H1 (cell line): Measurements from ENCODE around the gene VAX1. TPM values are rescaled to one million over a fixed set of nuclear protein-coding genes. Genes with fewer than 3 reads are reported as not detected.
"Not testable (repeated sequence)": the region's sequence is repeated elsewhere in the genome, so short reads cannot be mapped to it uniquely, and the experiment has no call there.

Source experiments
- CTCF ChIA-PET: fragments of 300-600 bp; sonication (Branson Sonifier 250); formaldehyde crosslinking; loops from one replicate; lab custom pipeline; 2021; ENCODE audit not compliant: partially characterized antibody; lab: Charles Lee
- POLR2A ChIA-PET: fragments of 300-600 bp; sonication (Branson Sonifier 250); formaldehyde crosslinking; loops from one replicate; lab custom pipeline; 2021; ENCODE audit warnings: inconsistent platforms; ENCODE audit not compliant: partially characterized antibody; lab: Charles Lee
- DNase-seq, 2 experiments: peaks; one replicate each; pipeline versions ENCODE4 v3.0.0 to v3.0.0-alpha.2; 2010 to 2022; ENCODE audit warnings: low spot score in 2 of 2, low read depth in 1 of 2, mixed read lengths in 1 of 2
- FAIRE-seq: peaks from 2 replicates; lab custom pipeline; 2011; peaks lifted over from hg19 to GRCh38; lab: Jason Lieb, UNC
- H2AFZ ChIP-seq: 2 replicates; pipeline ENCODE4 v1.8.1; 2012; ENCODE audit warnings: low read length, inconsistent platforms
- H2AK5ac ChIP-seq: 2 replicates; pipeline ENCODE4 v1.6.1; 2013; ENCODE audit warnings: low read depth, low read length
- H2BK120ac ChIP-seq: replicated peaks from 2 replicates; pipeline ENCODE3; 2013; ENCODE audit warnings: low read depth, low read length, inconsistent platforms
- H2BK12ac ChIP-seq: 2 replicates; pipeline ENCODE4 v1.6.1; 2013; ENCODE audit warnings: low read depth, low read length
- H2BK15ac ChIP-seq: 2 replicates; pipeline ENCODE4 v1.6.1; 2013; ENCODE audit warnings: low read length
- H2BK20ac ChIP-seq: 2 replicates; pipeline ENCODE4 v1.6.1; 2013; ENCODE audit warnings: low read length
- H2BK5ac ChIP-seq: 2 replicates; pipeline ENCODE4 v1.6.1; 2013; ENCODE audit warnings: low read depth, low read length
- H3K14ac ChIP-seq: 2 replicates; pipeline ENCODE4 v1.6.1; 2013; ENCODE audit warnings: inconsistent platforms; ENCODE audit not compliant: insufficient read length
- H3K18ac ChIP-seq: 2 replicates; pipeline ENCODE4 v1.6.1; 2013; ENCODE audit warnings: low read length; ENCODE audit errors: extremely low read depth
- H3K23ac ChIP-seq: 2 replicates; pipeline ENCODE4 v1.6.1; 2013; ENCODE audit warnings: inconsistent platforms; ENCODE audit not compliant: insufficient read length
- H3K23me2 ChIP-seq: 2 replicates; pipeline ENCODE4 v1.6.1; 2013; ENCODE audit warnings: low read depth, low read length
- H3K27ac ChIP-seq: 2 replicates; pipeline ENCODE4 v1.6.1; 2011; ENCODE audit warnings: low read depth, low read length, inconsistent platforms
- H3K27me3 ChIP-seq, 4 experiments: replicated peaks in 1 of 4; 1 replicate in 1 of 4; 2 replicates in 3 of 4; pipeline versions ENCODE4 v1.6.1 to v1.8.1; 2011 to 2013; ENCODE audit warnings: low read length in 3 of 4, mild to moderate bottlenecking in 3 of 4, inconsistent platforms in 2 of 4, mixed read lengths in 2 of 4, moderate library complexity in 1 of 4; ENCODE audit not compliant: control insufficient read depth in 3 of 4, insufficient read depth in 3 of 4; ENCODE audit errors: extremely low read depth in 1 of 4
- H3K36me3 ChIP-seq, 4 experiments: 2 replicates each; pipeline versions ENCODE4 v1.6.1 to v1.8.1; 2011 to 2013; ENCODE audit warnings: mild to moderate bottlenecking in 4 of 4, low read length in 3 of 4, moderate library complexity in 2 of 4, control low read depth in 1 of 4, inconsistent platforms in 1 of 4; ENCODE audit not compliant: insufficient read depth in 4 of 4, control insufficient read depth in 2 of 4
- H3K4ac ChIP-seq: replicated peaks from 2 replicates; pipeline ENCODE3; 2013; ENCODE audit warnings: low read length, low read depth, mixed read lengths, inconsistent platforms; ENCODE audit not compliant: insufficient read length
- H3K4me1 ChIP-seq, 4 experiments: replicated peaks in 1 of 4; 1 replicate in 1 of 4; 2 replicates in 3 of 4; pipeline versions ENCODE4 v1.6.1 to v1.8.1; 2011 to 2013; ENCODE audit warnings: low read length in 3 of 4, inconsistent platforms in 2 of 4, mixed read lengths in 1 of 4; ENCODE audit not compliant: insufficient read depth in 4 of 4, control insufficient read depth in 3 of 4
- H3K4me2 ChIP-seq, 2 experiments: 2 replicates each; pipeline versions ENCODE4 v1.6.1 to v1.8.1; 2011 to 2013; ENCODE audit warnings: low read depth in 2 of 2, low read length in 2 of 2, control low read depth in 1 of 2, inconsistent platforms in 1 of 2, mild to moderate bottlenecking in 1 of 2; ENCODE audit not compliant: insufficient read depth in 1 of 2
- H3K4me3 ChIP-seq, 4 experiments: fragments of 200-600, 300-600 bp in 1 of 4; sonication (generic), shearing (Covaris generic), sonication (Bioruptor Twin) in 1 of 4; 2 replicates each; pipeline versions ENCODE4 v1.5.1 to v1.8.1; 2011 to 2016; ENCODE audit warnings: low read length in 4 of 4, low read depth in 3 of 4, control low read depth in 2 of 4, inconsistent platforms in 2 of 4, mild to moderate bottlenecking in 2 of 4, mixed read lengths in 1 of 4, moderate library complexity in 1 of 4; ENCODE audit not compliant: insufficient read depth in 2 of 4; ENCODE audit errors: extremely low read depth in 1 of 4
- H3K56ac ChIP-seq: replicated peaks from 2 replicates; pipeline ENCODE3; 2013; ENCODE audit warnings: low read depth, mild to moderate bottlenecking, mixed read lengths, low read length, inconsistent platforms; ENCODE audit not compliant: insufficient read length
- H3K79me1 ChIP-seq: 2 replicates; pipeline ENCODE4 v1.6.1; 2013; ENCODE audit warnings: low read depth, low read length, control low read depth
- H3K79me2 ChIP-seq, 2 experiments: 2 replicates each; pipeline versions ENCODE4 v1.6.1 to v1.8.1; 2012 to 2013; ENCODE audit warnings: low read length in 2 of 2, mild to moderate bottlenecking in 2 of 2, inconsistent platforms in 1 of 2; ENCODE audit not compliant: insufficient read depth in 2 of 2, control insufficient read depth in 1 of 2
- H3K9ac ChIP-seq, 4 experiments: replicated peaks in 1 of 4; 1 replicate in 1 of 4; 2 replicates in 3 of 4; pipeline versions ENCODE4 v1.6.1 to v1.8.1; 2011 to 2013; ENCODE audit warnings: low read depth in 3 of 4, low read length in 3 of 4, control low read depth in 2 of 4, mild to moderate bottlenecking in 2 of 4, moderate library complexity in 2 of 4, inconsistent platforms in 1 of 4; ENCODE audit errors: extremely low read depth in 1 of 4
- H3K9me3 ChIP-seq, 2 experiments: 2 replicates each; pipeline versions ENCODE4 v1.6.1 to v1.8.1; 2012 to 2013; ENCODE audit warnings: mild to moderate bottlenecking in 2 of 2, moderate library complexity in 2 of 2, control low read depth in 1 of 2, inconsistent platforms in 1 of 2, low read depth in 1 of 2, low read length in 1 of 2, mixed read lengths in 1 of 2; ENCODE audit not compliant: insufficient read depth in 2 of 2
- H4K20me1 ChIP-seq, 2 experiments: replicated peaks in 1 of 2; 2 replicates each; pipeline versions ENCODE3 to v1.8.1; 2011 to 2013; ENCODE audit warnings: inconsistent platforms in 2 of 2, low read length in 2 of 2, mild to moderate bottlenecking in 1 of 2; ENCODE audit not compliant: insufficient read depth in 2 of 2, control insufficient read depth in 1 of 2
- H4K5ac ChIP-seq: 2 replicates; pipeline ENCODE4 v1.6.1; 2013; ENCODE audit warnings: low read length, low read depth, mixed read lengths, inconsistent platforms; ENCODE audit not compliant: insufficient read length
- H4K8ac ChIP-seq: 2 replicates; pipeline ENCODE4 v1.8.0; 2013; ENCODE audit warnings: mild to moderate bottlenecking, moderate library complexity, low read length, inconsistent platforms; ENCODE audit not compliant: insufficient read depth; ENCODE audit errors: extremely low read depth
- H4K91ac ChIP-seq: replicated peaks from 2 replicates; pipeline ENCODE3; 2013; ENCODE audit warnings: low read length, mixed read lengths, inconsistent platforms; ENCODE audit not compliant: insufficient read length
- RAD21 ChIP-seq, 2 experiments: IDR thresholded peaks in 1 of 2; conservative IDR thresholded peaks in 1 of 2; 2 replicates each; pipeline ENCODE4 v1.6.1; 2011; ENCODE audit warnings: low read depth in 2 of 2, low read length in 2 of 2, improper control_type of control experiment in 1 of 2, inconsistent platforms in 1 of 2, mild to moderate bottlenecking in 1 of 2, moderate library complexity in 1 of 2
- WGBS, 2 experiments: shearing (Covaris generic) in 1 of 2; methylation state at CpG; one replicate each; pipeline versions ENCODE4 v1.1.6 to v1.1.7; 2013 to 2015; ENCODE audit warnings: low lambda C conversion rate in 2 of 2, mixed read lengths in 2 of 2, inconsistent platforms in 1 of 2, low coverage in 1 of 2, missing lambda C conversion rate in 1 of 2; ENCODE audit not compliant: insufficient replicate concordance in 2 of 2, insufficient coverage in 1 of 2, insufficient read length in 1 of 2; ENCODE audit errors: extremely low coverage in 1 of 2, missing lambda C conversion rate in 1 of 2; 5-methylcytosine and 5-hydroxymethylcytosine counted together
- polyA plus RNA-seq, 7 experiments: library from polyadenylated mRNA; depleted of rRNA in 3 of 7; stranded (reverse) in 5 of 7; unstranded in 2 of 7; fragments of >200 nt in 5 of 7; fragments of 200-250 nt in 2 of 7; gene quantifications; 1 replicate in 5 of 7; 2 replicates in 1 of 7; 4 replicates in 1 of 7; pipeline versions ENCODE4 v1.2.1 to v1.2.3, GENCODE V29; 2011 to 2013; ENCODE audit warnings: missing spikeins in 2 of 7, mixed read lengths in 2 of 7
- total RNA-seq: library from RNA; stranded (reverse); fragmentation: NEBNext Ultra II Directional; extraction: Animal tissue kit (Norgen Biotek cat#: 25700); gene quantifications from 2 replicates; pipeline ENCODE4 v1.2.1, GENCODE V29; 2021
- TF ChIP-seq, protein P1 (sequence below), 3 experiments: IDR thresholded peaks; 1 replicate in 2 of 3; 2 replicates in 1 of 3; pipeline versions ENCODE4 v1.5.1 to v1.6.1; 2011; ENCODE audit warnings: low read length in 3 of 3, mild to moderate bottlenecking in 3 of 3, inconsistent platforms in 2 of 3, low read depth in 1 of 3, moderate library complexity in 1 of 3; ENCODE audit not compliant: insufficient read depth in 1 of 3; ENCODE audit errors: control extremely low read depth in 1 of 3

Gene VAX1
- total and polyA plus RNA-seq, 2 of the 8 experiments (the other 6 are each of a cell fraction or from before 2014, with no cell fraction given), result not detected

DNA sequence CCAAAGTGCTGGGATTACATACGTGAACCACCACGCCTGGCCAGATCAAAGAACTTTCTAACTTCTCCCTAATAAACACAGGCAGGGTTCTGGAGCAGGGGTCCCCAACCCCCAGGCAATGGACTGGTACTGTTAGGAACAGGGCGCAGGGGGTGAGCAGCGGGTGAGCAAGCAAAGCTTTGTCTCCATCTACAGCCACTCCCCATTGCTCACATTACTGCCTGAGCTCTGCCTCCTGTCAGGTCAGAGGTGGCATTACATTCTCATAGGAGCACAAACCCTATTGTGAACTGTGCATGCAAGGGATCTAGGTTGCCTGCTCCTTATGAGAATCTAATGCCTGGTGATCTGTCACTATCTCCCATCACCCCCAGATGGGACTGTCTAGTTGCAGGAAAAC, 47.7 kb upstream of the VAX1 start:
- not testable (repeated sequence) for H2AFZ ChIP-seq

More for the DNA sequence above, 47.7 kb upstream of the VAX1 start:
- not testable (repeated sequence) for H3K14ac ChIP-seq, H3K4me1 ChIP-seq, H3K27ac ChIP-seq, H2BK5ac ChIP-seq, H3K4me2 ChIP-seq
- peak in 1 of 2 experiments; percentile 19; a peak in 1 of 4 replicates for TF ChIP-seq RAD21 (IDR thresholded peaks at IDR 0.05 in 1 of 2, conservative IDR thresholded peaks at IDR 0.05 in 1 of 2; ENCODE audit: low read depth in 2 of 2, low read length in 2 of 2)
- TF ChIP-seq, protein P1, sequence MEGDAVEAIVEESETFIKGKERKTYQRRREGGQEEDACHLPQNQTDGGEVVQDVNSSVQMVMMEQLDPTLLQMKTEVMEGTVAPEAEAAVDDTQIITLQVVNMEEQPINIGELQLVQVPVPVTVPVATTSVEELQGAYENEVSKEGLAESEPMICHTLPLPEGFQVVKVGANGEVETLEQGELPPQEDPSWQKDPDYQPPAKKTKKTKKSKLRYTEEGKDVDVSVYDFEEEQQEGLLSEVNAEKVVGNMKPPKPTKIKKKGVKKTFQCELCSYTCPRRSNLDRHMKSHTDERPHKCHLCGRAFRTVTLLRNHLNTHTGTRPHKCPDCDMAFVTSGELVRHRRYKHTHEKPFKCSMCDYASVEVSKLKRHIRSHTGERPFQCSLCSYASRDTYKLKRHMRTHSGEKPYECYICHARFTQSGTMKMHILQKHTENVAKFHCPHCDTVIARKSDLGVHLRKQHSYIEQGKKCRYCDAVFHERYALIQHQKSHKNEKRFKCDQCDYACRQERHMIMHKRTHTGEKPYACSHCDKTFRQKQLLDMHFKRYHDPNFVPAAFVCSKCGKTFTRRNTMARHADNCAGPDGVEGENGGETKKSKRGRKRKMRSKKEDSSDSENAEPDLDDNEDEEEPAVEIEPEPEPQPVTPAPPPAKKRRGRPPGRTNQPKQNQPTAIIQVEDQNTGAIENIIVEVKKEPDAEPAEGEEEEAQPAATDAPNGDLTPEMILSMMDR (IDR thresholded peaks at IDR 0.05; ENCODE audit: control extremely low read depth in 1 of 3, insufficient read depth in 1 of 3, low read depth in 1 of 3, low read length in 3 of 3), result peak in 2 of 3 experiments; percentile 18 to 39; a peak in 2 of 4 replicates
- TF ChIP-seq, all 59 proteins: peak for 2; not testable (repeated sequence) for 57
- H2BK20ac ChIP-seq, FAIRE-seq, H3K56ac ChIP-seq, H3K9me3 ChIP-seq, H2AK5ac ChIP-seq, H3K4me3 ChIP-seq, H4K8ac ChIP-seq, H3K36me3 ChIP-seq, H4K20me1 ChIP-seq, H4K5ac ChIP-seq, H2BK12ac ChIP-seq, H3K4ac ChIP-seq, H4K91ac ChIP-seq, H3K79me1 ChIP-seq, H3K23me2 ChIP-seq, H3K23ac ChIP-seq, H3K18ac ChIP-seq, DNase-seq, H3K27me3 ChIP-seq, H2BK120ac ChIP-seq, H3K79me2 ChIP-seq, H3K9ac ChIP-seq, POLR2A ChIA-PET, H2BK15ac ChIP-seq: not testable (repeated sequence)
- WGBS, 2 experiments, result 86% methylated on average over 4 of the region's 4 CpGs; no CpG with 5 or more reads in 1 of the 2 experiments
- CTCF ChIA-PET, result interaction anchor here (0.8 to 5.7 kb wide), 11 partner anchors 10 to 559 kb away, joined by 3 to 38 read pairs (median 3); partner anchors contain the start of gene KCNK18
